Sigmoid colon (tissue), 7 donors: ENCODE results near the gene LRP8. TPM values are rescaled to one million over a fixed set of nuclear protein-coding genes. Genes with fewer than 3 reads are reported as not detected.

Source experiments
- DNase-seq: peaks from one replicate; pipeline ENCODE4 v3.0.0-alpha.2; 2019
- H3K27ac ChIP-seq, 4 donors: fragments of 200-600 bp; sonication (generic); one replicate each; pipeline ENCODE4 v1.5.1; 2016 to 2019; ENCODE audit warnings: mild to moderate bottlenecking in 1 of 4
- H3K27me3 ChIP-seq, 3 donors: fragments of 200-600 bp; sonication (generic); one replicate each; pipeline ENCODE4 v1.5.1; 2019; ENCODE audit warnings: mild to moderate bottlenecking in 1 of 3
- H3K36me3 ChIP-seq, 4 donors: fragments of 200-600 bp; sonication (generic); one replicate each; pipeline ENCODE4 v1.5.1; 2016 to 2019
- H3K4me1 ChIP-seq, 4 donors: fragments of 200-600 bp; sonication (generic); one replicate each; pipeline ENCODE4 v1.5.1; 2017 to 2019
- H3K4me3 ChIP-seq, 4 donors: fragments of 200-600 bp; sonication (generic); one replicate each; pipeline ENCODE4 v1.5.1; 2017 to 2019; ENCODE audit warnings: mild to moderate bottlenecking in 2 of 4, moderate library complexity in 1 of 4
- H3K9me3 ChIP-seq, 4 donors: fragments of 200-600 bp in 3 of 4; sonication (generic) in 3 of 4; one replicate each; pipeline versions ENCODE4 v1.5.1 to v1.6.1; 2013 to 2019
- CTCF ChIP-seq, 4 experiments: fragments of 450-650 bp in 3 of 4; fragments of 200-600 bp in 1 of 4; IDR thresholded peaks; one replicate each; pipeline ENCODE4 v1.5.1; 2016 to 2019; ENCODE audit warnings: antibody characterized with exemption in 4 of 4, mild to moderate bottlenecking in 3 of 4, moderate library complexity in 2 of 4
- EP300 ChIP-seq, 4 donors: sonication (generic); formaldehyde crosslinking; IDR thresholded peaks; one replicate each; pipeline ENCODE4 v1.6.1; 2017; ENCODE audit warnings: antibody characterized with exemption in 4 of 4
- POLR2A ChIP-seq, 2 donors: fragments of 450-650 bp; IDR thresholded peaks; one replicate each; pipeline ENCODE4 v1.6.1; 2016; ENCODE audit warnings: antibody characterized with exemption in 2 of 2, mild to moderate bottlenecking in 2 of 2, moderate library complexity in 2 of 2
- POLR2AphosphoS5 ChIP-seq, 4 donors: sonication (generic); formaldehyde crosslinking; IDR thresholded peaks; one replicate each; pipeline ENCODE4 v1.6.1; 2017; ENCODE audit warnings: antibody characterized with exemption in 4 of 4
- WGBS, 2 donors: extraction: QIAGEN DNeasy Blood & Tissue Kit; methylation state at CpG; one replicate each; pipeline ENCODE4 v1.1.7; 2013; 5-methylcytosine and 5-hydroxymethylcytosine counted together
- intact Hi-C: fragments of 100-400 bp; cut with DNase I; formaldehyde crosslinking; loops from one replicate; pipeline ENCODE4 v1.15.1; 2023
- polyA plus RNA-seq, 3 donors: library from polyadenylated mRNA; stranded (reverse); fragments of 200-250 nt; gene quantifications; one replicate each; pipeline ENCODE4 v1.2.3, GENCODE V29; 2013
- total RNA-seq, 4 donors: library from RNA; depleted of rRNA; stranded (reverse); fragments of >200 nt; gene quantifications; one replicate each; pipeline ENCODE4 v1.1.0, GENCODE V29; 2016
- donor health status: healthy with polysubstance abuse.
- donor health status: Bipolar disorder and iron deficiency.
- donor health status: healthy.

The LRP8 gene
- total and polyA plus RNA-seq, 7 donors: 0.69 to 7.8 (median 1.2) TPM

- Histone ChIP-seq H3K36me3 (peaks cover 7 to 21% (median 14%) of the 10 kb centered on the region in 4 donors), H3K27ac (peak overlapping the region; percentile 99 to 100 (median 100)), H3K4me3 (no peak overlapping the region), H3K27me3 (no peaks in the 10 kb centered on the region), H3K9me3 (no peaks in the 10 kb centered on the region), H3K4me1 (peaks cover 0 to 38% (median 31%) of the 10 kb centered on the region in 4 donors)
- TF ChIP-seq POLR2A (IDR thresholded peaks at IDR 0.05) (no peak), CTCF (IDR thresholded peaks at IDR 0.05) (no peak), POLR2AphosphoS5 (IDR thresholded peaks at IDR 0.05) (peak in 1 of 4 donors; percentile 42), EP300 (IDR thresholded peaks at IDR 0.05) (no peak)
- peak; percentile 69 for DNase-seq
- intact Hi-C loops: loop anchor here (10.0 kb wide), 1 partner anchor 493 kb away; no protein-coding TSS in a partner anchor
- 19 to 50% methylated on average over 4 of the region's 4 CpGs for WGBS, 2 donors
These were observed 129.6 kb downstream of the LRP8 start for GRCh38 chr1:53198241-53198651.

GRCh38 chr1:53197291-53198200 is 130.3 kb downstream of the LRP8 start:
- peaks cover 0 to 38% (median 31%) of the 10 kb centered on the region in 4 donors for H3K4me1 ChIP-seq
- TF ChIP-seq CTCF (IDR thresholded peaks at IDR 0.05) (no peak), POLR2AphosphoS5 (IDR thresholded peaks at IDR 0.05) (no peak), POLR2A (IDR thresholded peaks at IDR 0.05) (no peak), EP300 (IDR thresholded peaks at IDR 0.05) (no peak)

GRCh38 chr1:53196485-53197290 is 131.2 kb downstream of the LRP8 start, which contains the start of gene CPT2:
TSS of gene CPT2 (plus strand) at chr1:53196824. CDS start at chr1:53196944, 120 bp downstream.
- intact Hi-C loops: loop anchor here (1.0 to 10.0 kb wide), 2 partner anchors 24 to 492 kb away; partner anchors contain the start of gene CZIB
- Histone ChIP-seq H3K27ac (peak within 1 kb of the TSS; percentile 99 to 100 (median 100)), H3K4me1 (peaks cover 0 to 38% (median 31%) of the 10 kb centered on the region in 4 donors), H3K9me3 (no peaks in the 10 kb centered on the region), H3K27me3 (no peaks in the 10 kb centered on the region), H3K36me3 (peaks cover 0 to 7% (median 3%) of the 10 kb centered on the region in 4 donors), H3K4me3 (peak within 1 kb of the TSS; percentile 89 to 100 (median 93))
- peak; percentile 98 for DNase-seq
- no peak for TF ChIP-seq CTCF (IDR thresholded peaks at IDR 0.05)
- TF ChIP-seq POLR2AphosphoS5 (IDR thresholded peaks at IDR 0.05): peak; percentile 97 to 99 (median 98)
- no peak for TF ChIP-seq EP300 (IDR thresholded peaks at IDR 0.05)
- TF ChIP-seq POLR2A (IDR thresholded peaks at IDR 0.05): peak; percentile 89 to 96
- 0% methylated on average over 57 of the region's 57 CpGs for WGBS, 2 donors

More at GRCh38 chr1:53197291-53198200, 130.3 kb downstream of the LRP8 start:
- Histone ChIP-seq H3K27me3 (no peaks in the 10 kb centered on the region), H3K36me3 (peaks cover under 1 to 14% (median 9%) of the 10 kb centered on the region in 4 donors), H3K9me3 (no peaks in the 10 kb centered on the region), H3K4me3 (peak overlapping the region; percentile 89 to 100 (median 93)), H3K27ac (peak overlapping the region; percentile 99 to 100 (median 100))
- WGBS, 2 donors: 33 to 34% methylated on average over 13 of the region's 13 CpGs
- intact Hi-C loops: loop anchor here (1.0 to 10.0 kb wide), 2 partner anchors 23 to 493 kb away; partner anchors contain the start of gene CZIB
- peak; percentile 58 for DNase-seq

GRCh38 chr1:53196017-53196484 is 131.8 kb downstream of the LRP8 start:
- H3K4me1 ChIP-seq: peaks cover 0 to 38% (median 31%) of the 10 kb centered on the region in 4 donors
- WGBS, 2 donors: 41 to 42% methylated on average over 9 of the region's 9 CpGs
- H3K4me3 ChIP-seq: peak overlapping the region; percentile 89 to 100 (median 93)
- DNase-seq: peak; percentile 57
- H3K27me3 ChIP-seq: no peaks in the 10 kb centered on the region
- no peaks in the 10 kb centered on the region for H3K9me3 ChIP-seq
- TF ChIP-seq EP300 (IDR thresholded peaks at IDR 0.05) (no peak), POLR2AphosphoS5 (IDR thresholded peaks at IDR 0.05) (no peak), POLR2A (IDR thresholded peaks at IDR 0.05) (no peak), CTCF (IDR thresholded peaks at IDR 0.05) (no peak)
- H3K27ac ChIP-seq: peak overlapping the region; percentile 99 to 100 (median 100)
- H3K36me3 ChIP-seq: peaks cover 0 to under 1% (median 0%) of the 10 kb centered on the region in 4 donors
- intact Hi-C loops: loop anchor here (10.0 kb wide), 1 partner anchor 491 kb away; no protein-coding TSS in a partner anchor
